GM18502 (cell line): ENCODE results near the gene SYK.

Source experiments
- ATAC-seq: cut with Tn5 transposase; IDR thresholded peaks from one replicate; pipeline ENCODE4 v1.9.1; 2021; ENCODE audit warnings: mild to moderate bottlenecking; ENCODE audit not compliant: unreplicated experiment, poor library complexity

SYK gene

DNA sequence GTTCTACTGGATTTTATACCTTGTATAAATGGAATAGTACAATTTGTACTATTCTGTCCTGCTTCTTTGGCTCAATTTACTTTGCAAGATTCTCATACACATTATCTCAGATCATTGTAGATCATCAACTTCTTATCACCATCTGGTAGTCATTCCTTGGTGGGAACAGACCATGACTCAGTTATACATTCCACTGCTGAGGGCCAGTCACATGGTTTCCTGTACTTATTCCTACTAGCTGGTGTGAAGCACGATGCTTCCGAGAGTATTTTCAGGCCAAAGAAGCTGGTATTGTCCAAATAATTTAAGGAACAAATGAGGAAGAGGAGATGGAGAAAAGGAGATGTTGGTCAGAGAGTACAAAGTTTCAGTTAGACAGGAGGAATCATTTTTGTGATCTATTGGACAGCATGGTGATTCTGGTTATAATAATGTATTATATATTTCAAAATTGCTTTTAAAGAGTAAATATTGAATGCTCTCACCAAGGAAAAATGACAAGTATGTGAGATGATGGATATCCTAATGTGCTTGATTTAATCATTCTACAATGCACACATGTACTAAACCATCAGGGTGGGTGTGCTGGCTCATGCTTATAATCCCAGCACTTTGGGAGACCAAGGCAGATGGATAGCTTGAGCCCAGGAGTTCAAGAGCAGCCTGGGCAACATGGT lies 124.1 kb downstream of the SYK start:
- ATAC-seq, result no peak

DNA sequence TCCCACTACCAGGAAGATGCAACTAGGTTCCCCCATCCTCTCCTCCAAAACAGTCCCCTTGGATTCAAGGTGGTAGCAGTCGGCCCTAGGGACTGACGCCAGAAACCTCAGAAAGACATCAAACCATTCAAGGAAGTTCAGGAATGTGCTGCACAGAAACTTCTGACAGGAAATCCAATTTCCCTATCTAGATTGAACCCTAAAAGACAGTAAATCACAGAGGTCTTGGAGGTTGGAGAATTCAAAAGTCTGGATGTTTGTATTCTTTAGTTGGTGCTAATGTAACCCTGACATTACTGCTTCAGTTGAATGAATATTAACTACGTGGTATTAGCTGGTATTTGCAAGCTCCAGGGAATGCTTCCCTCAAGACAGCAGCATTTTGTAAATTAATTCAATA lies 125.3 kb downstream of the SYK start:
- ATAC-seq, result no peak

DNA sequence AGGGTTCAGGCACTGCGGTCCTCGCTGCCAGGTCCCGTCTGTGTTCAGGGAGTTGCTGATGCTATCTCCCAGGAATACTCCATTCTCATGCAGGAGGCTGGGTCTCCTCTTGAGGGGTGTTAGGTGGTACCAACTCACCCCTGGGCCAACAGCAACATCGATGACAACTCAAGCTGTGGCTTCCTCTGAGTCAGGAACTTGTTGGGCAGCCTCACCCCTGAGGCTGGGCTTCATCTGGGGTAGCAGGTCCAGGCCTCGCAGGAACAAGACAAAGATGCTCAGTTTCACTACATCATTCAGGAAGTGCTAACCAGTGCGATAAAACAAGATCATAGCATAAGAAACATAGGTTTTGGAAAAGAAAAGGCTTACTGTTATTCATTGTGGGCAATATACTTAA lies 125.9 kb downstream of the SYK start:
- ATAC-seq, result no peak

DNA sequence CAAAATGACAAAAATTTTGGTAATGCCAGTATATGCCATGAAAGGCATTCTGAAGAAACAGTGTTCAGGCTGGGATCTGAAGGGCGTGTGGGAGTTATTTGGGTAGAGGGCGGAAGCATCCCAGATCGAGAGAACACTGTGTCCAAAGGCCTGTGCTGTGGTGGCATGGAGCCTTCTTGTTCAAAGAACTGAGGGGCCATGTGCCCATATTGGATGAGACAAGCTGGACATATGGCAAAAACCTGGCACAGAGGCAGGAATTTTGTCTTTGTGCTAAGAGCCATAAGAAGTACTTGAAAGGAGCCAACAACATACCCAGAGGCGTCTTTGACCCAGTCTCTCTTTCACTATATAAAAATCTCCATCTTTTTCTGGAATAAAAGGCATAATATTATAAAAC lies 128.0 kb downstream of the SYK start:
- ATAC-seq, result no peak

DNA sequence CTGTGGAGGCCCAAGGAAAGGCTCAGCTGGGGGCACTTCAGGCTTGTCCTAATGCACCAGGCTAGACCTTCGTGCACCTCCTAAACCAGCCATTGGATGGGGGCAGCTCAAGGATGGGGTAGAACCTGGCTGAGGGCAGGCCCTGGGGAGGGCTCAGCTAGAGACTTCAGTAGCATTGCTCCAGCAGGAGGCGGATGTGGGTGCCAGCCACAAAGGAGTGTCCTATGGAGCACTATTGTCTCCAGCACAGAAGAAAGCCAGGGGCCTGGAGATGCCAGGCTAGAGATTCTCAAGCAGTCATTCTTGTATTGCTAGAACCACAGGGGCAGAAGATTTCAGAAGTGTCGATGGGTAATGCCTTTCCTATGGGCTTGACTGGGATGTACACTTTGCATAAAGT lies 131.8 kb downstream of the SYK start:
- ATAC-seq, result no peak

DNA sequence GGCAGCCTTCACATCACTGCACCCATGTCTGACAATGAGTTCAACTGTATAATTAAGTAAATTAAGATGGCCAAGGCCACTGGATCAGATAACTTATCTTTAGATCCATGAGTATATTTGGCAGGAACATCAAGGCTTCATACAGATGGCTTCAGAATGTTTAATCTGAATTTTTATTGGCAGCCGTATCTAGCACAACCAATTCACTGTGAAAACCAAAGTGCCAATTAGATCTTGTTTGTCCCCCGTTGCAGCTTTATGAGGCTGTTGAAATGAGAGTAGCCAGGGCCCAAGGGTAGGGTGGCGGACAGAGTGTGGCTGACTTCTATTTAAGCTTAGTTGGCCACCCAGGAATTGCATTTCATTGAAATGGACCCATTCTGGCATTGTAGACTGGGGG lies 137.7 kb downstream of the SYK start:
- ATAC-seq, result no peak

DNA sequence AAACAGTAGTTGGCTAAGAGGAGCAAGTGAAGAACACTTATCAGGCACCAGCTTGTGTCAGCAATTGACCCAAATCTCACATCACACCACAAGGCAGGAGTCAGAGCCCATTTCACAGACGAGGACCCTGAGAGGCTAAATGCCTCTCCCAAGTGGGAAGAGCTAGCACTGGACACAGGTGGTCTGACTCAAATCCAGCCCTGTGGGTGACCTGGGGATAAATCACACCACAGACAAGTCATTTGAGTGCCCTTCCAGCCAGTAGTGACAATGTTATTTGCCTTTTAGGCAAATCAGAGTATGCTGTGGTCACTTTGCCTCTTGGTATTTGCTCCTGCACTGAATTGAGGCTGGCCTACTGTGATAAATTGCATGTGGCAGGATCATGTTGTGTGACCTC lies 138.7 kb downstream of the SYK start:
- ATAC-seq, result no peak

DNA sequence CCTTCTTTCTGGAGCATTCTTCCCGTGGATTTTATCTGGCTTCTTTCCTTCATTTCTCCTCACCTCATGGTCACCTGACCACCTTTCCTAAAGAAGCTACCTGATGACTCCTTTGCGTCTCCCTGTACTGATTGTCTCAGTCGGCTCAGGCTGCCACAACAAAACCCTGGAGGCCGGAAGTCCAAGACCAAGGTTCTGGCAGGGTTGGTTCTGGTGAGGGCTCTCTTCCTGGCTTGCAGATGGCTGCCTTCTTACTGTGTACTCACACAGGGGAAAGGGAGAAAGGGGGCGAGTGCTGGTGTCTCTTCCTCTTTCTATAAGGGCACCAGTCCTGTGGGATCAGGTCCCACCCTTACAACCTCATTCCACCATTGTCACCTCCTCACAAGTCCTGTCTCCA lies 140.0 kb downstream of the SYK start:
- no peak for ATAC-seq

DNA sequence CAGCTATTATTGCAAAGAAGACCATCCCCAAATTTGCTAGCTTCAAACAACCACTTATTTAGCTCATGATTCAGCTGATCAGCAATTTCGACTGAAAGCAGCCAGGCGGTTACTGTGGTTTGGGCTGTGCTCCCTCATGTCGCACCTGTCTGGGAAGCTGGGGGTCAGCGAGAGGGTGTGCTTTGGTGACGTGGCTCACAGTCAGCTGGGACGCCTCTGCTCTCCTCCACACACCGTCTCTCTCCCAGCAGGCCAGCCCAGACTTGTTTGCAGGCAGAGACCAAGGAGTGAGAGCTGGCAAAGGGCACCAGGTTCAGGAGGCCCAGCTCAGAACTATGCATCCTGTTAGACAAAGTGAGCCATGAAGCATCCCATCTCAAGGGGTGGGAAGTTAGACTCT lies 140.9 kb downstream of the SYK start:
- ATAC-seq, result no peak

DNA sequence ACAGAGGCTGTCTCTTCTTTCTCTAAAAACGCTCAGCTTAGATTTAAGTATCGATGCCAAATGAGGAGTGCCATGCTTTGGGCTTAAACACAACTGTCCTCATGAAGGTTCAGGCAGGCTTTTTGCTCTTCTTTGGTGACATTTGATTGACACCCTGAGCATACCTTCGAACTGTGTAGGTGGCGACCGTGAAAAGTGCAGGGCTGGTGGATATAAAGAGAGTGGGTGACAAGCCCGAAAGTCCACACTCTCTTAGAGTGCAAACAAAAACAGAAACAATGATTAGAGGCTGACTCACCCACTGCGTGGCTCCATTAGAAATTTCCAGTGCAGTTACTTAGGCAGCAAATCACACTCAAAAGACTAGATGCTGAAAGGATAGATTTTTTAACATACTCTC lies 141.7 kb downstream of the SYK start:
- ATAC-seq, result no peak

DNA sequence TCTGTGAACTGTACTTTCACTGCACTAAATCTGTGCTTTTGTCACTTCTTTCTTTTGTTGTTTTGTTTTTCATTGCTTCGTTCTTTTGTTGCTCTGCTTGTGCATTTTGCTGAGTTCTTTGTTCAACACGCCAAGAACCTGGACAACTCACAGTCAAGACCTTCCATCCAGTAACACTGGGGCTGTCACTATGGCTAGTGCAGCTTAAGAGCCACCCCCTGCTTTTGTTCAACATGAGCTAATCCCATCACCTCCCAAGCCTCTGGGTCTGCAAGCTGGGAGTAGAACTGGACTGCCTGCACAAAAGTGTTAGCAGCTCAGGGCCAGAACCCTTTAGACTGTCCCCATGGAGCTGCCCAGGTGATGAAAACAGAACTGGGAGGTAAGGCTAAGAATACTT lies 143.7 kb downstream of the SYK start:
- ATAC-seq, result no peak

DNA sequence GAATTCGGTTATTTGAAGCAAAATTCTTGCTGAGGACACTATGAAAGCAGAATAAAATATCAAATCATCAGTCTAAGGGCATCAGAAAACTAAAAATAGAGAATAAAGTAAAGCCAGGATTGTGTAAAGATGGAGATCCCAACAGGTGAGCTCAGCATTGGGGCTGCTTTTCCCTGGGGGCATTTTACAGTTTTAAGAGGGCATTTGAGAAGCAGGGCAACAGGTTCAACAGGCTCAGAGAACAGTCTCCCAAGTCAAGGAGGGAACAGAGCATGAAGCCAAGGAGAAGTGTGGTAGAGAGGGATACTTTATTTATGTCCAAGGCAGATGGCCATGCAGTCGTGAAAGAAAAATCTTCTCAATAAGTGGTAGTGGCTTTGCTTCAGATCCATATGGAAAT lies 145.4 kb downstream of the SYK start:
- ATAC-seq, result no peak
